GM12878 (cell line): ENCODE measurements around the gene NMB. TPM values are rescaled to one million over a fixed set of nuclear protein-coding genes. Genes with fewer than 3 reads are reported as not detected.

Experiments used
- BRCA1 ChIP-seq: IDR thresholded peaks from 2 replicates; pipeline ENCODE4 v1.6.1; 2011; ENCODE audit warnings: low read depth, low read length, improper control_type of control experiment
- EGR1 ChIP-seq, 2 experiments: IDR thresholded peaks; 1 replicate in 1 of 2; 2 replicates in 1 of 2; pipeline ENCODE4 v1.6.1; 2011 to 2012; ENCODE audit warnings: low read depth in 2 of 2, low read length in 2 of 2, borderline replicate concordance in 1 of 2, mild to moderate bottlenecking in 1 of 2, moderate library complexity in 1 of 2
- GABPA ChIP-seq: IDR thresholded peaks from 2 replicates; pipeline ENCODE4 v1.6.1; 2014; ENCODE audit warnings: antibody characterized with exemption, low read depth, mild to moderate bottlenecking, inconsistent platforms
- IRF3 ChIP-seq: fragments of 450-650 bp; IDR thresholded peaks from 2 replicates; pipeline ENCODE4 v1.6.1; 2014; ENCODE audit warnings: mild to moderate bottlenecking
- NFIC ChIP-seq: IDR thresholded peaks from 2 replicates; pipeline ENCODE4 v1.6.1; 2012; ENCODE audit warnings: low read depth, mild to moderate bottlenecking, inconsistent platforms, low read length, moderate library complexity
- NKRF ChIP-seq: fragments of 450-650 bp; conservative IDR thresholded peaks from 2 replicates; pipeline ENCODE4 v1.6.1; 2017; ENCODE audit warnings: mild to moderate bottlenecking, moderate library complexity
- NR2C2 ChIP-seq: IDR thresholded peaks from 2 replicates; pipeline ENCODE4 v1.6.1; 2011; ENCODE audit warnings: borderline replicate concordance, low read depth; ENCODE audit not compliant: control insufficient read depth, insufficient read length
- YY1 ChIP-seq: IDR thresholded peaks from 2 replicates; pipeline ENCODE4 v1.6.1; 2011; ENCODE audit warnings: low read depth, mild to moderate bottlenecking, low read length
- polyA plus RNA-seq, 11 experiments: library from polyadenylated mRNA; depleted of rRNA in 4 of 11; unstranded in 6 of 11; stranded (reverse) in 5 of 11; fragments of >200 nt; fragmentation: Nextera tagmentation in 4 of 11; fragmentation: Illumina TruSeq in 1 of 11; extraction: Ambion mirVana in 4 of 11; extraction: Trizol in 1 of 11; gene quantifications; 1 replicate in 1 of 11; 2 replicates in 10 of 11; pipeline versions ENCODE4 v1.2.1 to v1.2.3, GENCODE V29; 2011 to 2016; ENCODE audit warnings: inconsistent platforms in 2 of 11, missing spikeins in 2 of 11, low read depth in 1 of 11
- total RNA-seq, 4 experiments: library from RNA; depleted of rRNA in 3 of 4; stranded (reverse); fragments of >200 nt in 3 of 4; fragmentation: Illumina TruSeq in 1 of 4; extraction: Trizol in 1 of 4; gene quantifications; 2 replicates each; pipeline versions ENCODE4 v1.2.1 to v1.2.3, GENCODE V29; 2013 to 2021
- TF ChIP-seq, protein P1 (sequence below): IDR thresholded peaks from 2 replicates; pipeline ENCODE4 v1.6.1; 2011; ENCODE audit warnings: low read depth, mild to moderate bottlenecking, low read length, moderate library complexity, borderline replicate concordance; ENCODE audit errors: extremely low read depth

Gene NMB
- total and polyA plus RNA-seq, 10 of the 15 experiments (the other 5 are each of a cell fraction or from before 2014, with no cell fraction given): 0.32 to 4.1 (median 1.6) TPM

DNA sequence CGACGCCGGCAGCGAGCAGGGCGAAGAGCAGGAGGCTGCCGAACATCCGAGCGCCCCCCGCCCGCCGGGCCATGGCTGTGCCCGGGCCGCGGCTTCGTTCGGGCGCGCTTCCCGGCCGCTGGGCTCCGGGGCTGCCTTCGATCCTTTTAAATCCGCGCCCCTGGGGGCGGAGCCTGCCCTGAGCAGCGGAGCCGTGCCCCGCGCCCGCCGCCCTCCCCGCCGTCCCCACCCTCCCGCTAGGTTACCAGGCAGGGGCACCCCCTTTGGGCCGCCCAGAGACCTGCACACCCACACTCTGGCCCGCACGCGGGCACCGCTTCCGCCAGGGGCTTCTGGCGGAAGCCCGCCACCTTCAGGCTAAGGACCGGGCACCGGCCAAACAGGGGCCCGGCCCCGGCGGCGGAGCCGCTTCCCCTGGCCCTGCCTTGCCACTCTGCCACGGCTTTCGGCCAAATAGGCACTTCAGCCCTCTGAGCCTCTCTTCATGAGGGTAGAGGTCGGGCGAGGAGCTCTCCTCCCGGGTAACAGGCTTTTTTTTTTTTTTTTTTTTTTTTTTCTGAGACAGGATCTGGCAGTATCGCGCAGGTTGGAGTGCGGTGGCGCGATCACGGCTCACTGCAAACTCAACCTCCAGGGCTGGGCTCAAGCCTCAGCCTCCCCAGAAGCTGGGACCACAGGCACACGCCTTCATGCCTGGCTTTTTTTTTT is at the start of gene NMB (continued):
- TF ChIP-seq, protein P1, sequence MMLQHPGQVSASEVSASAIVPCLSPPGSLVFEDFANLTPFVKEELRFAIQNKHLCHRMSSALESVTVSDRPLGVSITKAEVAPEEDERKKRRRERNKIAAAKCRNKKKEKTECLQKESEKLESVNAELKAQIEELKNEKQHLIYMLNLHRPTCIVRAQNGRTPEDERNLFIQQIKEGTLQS: no peak
- no peak for TF ChIP-seq YY1
- peak; percentile 30; the same call in 1 of the 2 replicates for TF ChIP-seq NKRF
- TF ChIP-seq GABPA: no peak
- TF ChIP-seq NFIC: no peak; the same call in 1 of the 2 replicates
- peak; percentile 28; the same call in 1 of the 2 replicates for TF ChIP-seq BRCA1
- no peak for TF ChIP-seq NR2C2
- peak in 1 of 2 experiments; percentile 40; a peak in 1 of 3 replicates for TF ChIP-seq EGR1 (IDR thresholded peaks at IDR 0.05; ENCODE audit: borderline replicate concordance in 1 of 2, low read depth in 2 of 2, low read length in 2 of 2)
- no peak for TF ChIP-seq IRF3
